H9 (cell line): ENCODE measurements around the gene NAPSA. TPM values are rescaled to one million over a fixed set of nuclear protein-coding genes. Genes with fewer than 3 reads are reported as not detected.

Source experiments
- DNase-seq: peaks from one replicate; pipeline ENCODE4 v3.0.0-alpha.2; 2017
- H2AFZ ChIP-seq: one replicate; pipeline ENCODE4 v1.6.1; 2013; ENCODE audit warnings: mild to moderate bottlenecking, low read length, control low read depth, moderate library complexity
- H2AK5ac ChIP-seq: 2 replicates; pipeline ENCODE4 v1.6.1; 2013; ENCODE audit warnings: low read length, control low read depth, mixed read lengths; ENCODE audit not compliant: insufficient read length
- H2BK120ac ChIP-seq: one replicate; pipeline ENCODE4 v1.6.1; 2013; ENCODE audit warnings: low read depth, mild to moderate bottlenecking, low read length, control low read depth, inconsistent platforms; ENCODE audit not compliant: poor library complexity, severe bottlenecking
- H2BK12ac ChIP-seq: 2 replicates; pipeline ENCODE4 v1.6.1; 2013; ENCODE audit warnings: low read length, control low read depth, mixed read lengths, low read depth; ENCODE audit not compliant: insufficient read length
- H2BK15ac ChIP-seq: 2 replicates; pipeline ENCODE4 v1.6.1; 2013; ENCODE audit warnings: low read depth, low read length, control low read depth
- H2BK20ac ChIP-seq: one replicate; pipeline ENCODE4 v1.6.1; 2013; ENCODE audit warnings: low read depth, mild to moderate bottlenecking, low read length, control low read depth, inconsistent platforms; ENCODE audit not compliant: poor library complexity, severe bottlenecking
- H2BK5ac ChIP-seq: 2 replicates; pipeline ENCODE4 v1.6.1; 2013; ENCODE audit warnings: low read length, control low read depth, mixed read lengths; ENCODE audit not compliant: insufficient read length
- H3K14ac ChIP-seq: 2 replicates; pipeline ENCODE4 v1.6.1; 2013; ENCODE audit warnings: low read length, control low read depth; ENCODE audit not compliant: insufficient read depth
- H3K18ac ChIP-seq: 2 replicates; pipeline ENCODE4 v1.6.1; 2013; ENCODE audit warnings: low read depth, mild to moderate bottlenecking, mixed read lengths, low read length, control low read depth; ENCODE audit not compliant: insufficient read length
- H3K23ac ChIP-seq: 2 replicates; pipeline ENCODE4 v1.6.1; 2013; ENCODE audit warnings: low read length, control low read depth, mixed read lengths, low read depth; ENCODE audit not compliant: insufficient read length
- H3K23me2 ChIP-seq: 2 replicates; pipeline ENCODE4 v1.6.1; 2013; ENCODE audit warnings: low read depth, mild to moderate bottlenecking, mixed read lengths, low read length, control low read depth; ENCODE audit not compliant: insufficient read length, poor library complexity, severe bottlenecking
- H3K27ac ChIP-seq: 2 replicates; pipeline ENCODE4 v1.5.1; 2013; ENCODE audit warnings: low read length, control low read depth, mixed read lengths, low read depth; ENCODE audit not compliant: insufficient read length
- H3K27me3 ChIP-seq: 2 replicates; pipeline ENCODE4 v1.6.1; 2013; ENCODE audit warnings: low read length, control low read depth, inconsistent platforms; ENCODE audit not compliant: insufficient read depth
- H3K4ac ChIP-seq: 2 replicates; pipeline ENCODE4 v1.6.1; 2013; ENCODE audit warnings: low read depth, mild to moderate bottlenecking, control low read depth, inconsistent platforms, low read length, moderate library complexity
- H3K4me1 ChIP-seq: 2 replicates; pipeline ENCODE4 v1.6.1; 2013; ENCODE audit warnings: low read length, control low read depth, inconsistent platforms; ENCODE audit not compliant: insufficient read depth
- H3K4me2 ChIP-seq: 2 replicates; pipeline ENCODE4 v1.6.1; 2013; ENCODE audit warnings: low read length, control low read depth, mixed read lengths; ENCODE audit not compliant: insufficient read length, insufficient read depth
- H3K56ac ChIP-seq: 2 replicates; pipeline ENCODE4 v1.6.1; 2013; ENCODE audit warnings: low read depth, mild to moderate bottlenecking, mixed read lengths, low read length, control low read depth; ENCODE audit not compliant: insufficient read length
- H3K79me1 ChIP-seq: 2 replicates; pipeline ENCODE4 v1.6.1; 2013; ENCODE audit warnings: low read depth, mild to moderate bottlenecking, moderate library complexity, low read length, control low read depth, inconsistent platforms; ENCODE audit not compliant: insufficient read depth, poor library complexity, severe bottlenecking
- H3K79me2 ChIP-seq: 2 replicates; pipeline ENCODE4 v1.6.1; 2013; ENCODE audit warnings: low read length, control low read depth, inconsistent platforms; ENCODE audit not compliant: insufficient read depth
- H3K9ac ChIP-seq: 2 replicates; pipeline ENCODE4 v1.6.1; 2013; ENCODE audit warnings: low read length, control low read depth, mixed read lengths; ENCODE audit not compliant: insufficient read length; ENCODE audit errors: extremely low read depth
- H3K9me3 ChIP-seq: one replicate; pipeline ENCODE4 v1.6.1; 2013; ENCODE audit warnings: low read depth, low read length, inconsistent platforms; ENCODE audit not compliant: control insufficient read depth
- H3T11ph ChIP-seq: one replicate; pipeline ENCODE4 v1.6.1; 2013; ENCODE audit warnings: mild to moderate bottlenecking, low read length, control low read depth, inconsistent platforms
- H4K20me1 ChIP-seq: one replicate; pipeline ENCODE4 v1.6.1; 2013; ENCODE audit not compliant: control insufficient read depth, insufficient read length, insufficient read depth
- H4K5ac ChIP-seq: 2 replicates; pipeline ENCODE4 v1.6.1; 2013; ENCODE audit warnings: low read depth, mild to moderate bottlenecking, mixed read lengths, low read length, control low read depth; ENCODE audit not compliant: insufficient read length
- H4K8ac ChIP-seq: replicated peaks from 2 replicates; pipeline ENCODE4 v1.6.1; 2013; ENCODE audit warnings: low read length, control low read depth, mixed read lengths, low read depth; ENCODE audit not compliant: insufficient read length
- H4K91ac ChIP-seq: 2 replicates; pipeline ENCODE4 v1.6.1; 2013; ENCODE audit warnings: low read depth, mild to moderate bottlenecking, moderate library complexity, mixed read lengths, low read length, control low read depth; ENCODE audit not compliant: insufficient read length
- H3K27ac Mint-ChIP-seq, 3 experiments: 2 replicates in 2 of 3; 3 replicates in 1 of 3; pipeline ENCODE4 v1.8.0; 2020 to 2021; ENCODE audit warnings: mixed read lengths in 3 of 3, mild to moderate bottlenecking in 1 of 3, moderate library complexity in 1 of 3
- H3K27me3 Mint-ChIP-seq: 2 replicates; pipeline ENCODE4 v1.8.0; 2021; ENCODE audit warnings: low read depth, mild to moderate bottlenecking, moderate library complexity, mixed read lengths
- H3K36me3 Mint-ChIP-seq, 3 experiments: 2 replicates in 2 of 3; 3 replicates in 1 of 3; pipeline ENCODE4 v1.8.0; 2020 to 2021; ENCODE audit warnings: low read depth in 3 of 3, mixed read lengths in 3 of 3; ENCODE audit not compliant: insufficient read depth in 1 of 3
- H3K4me1 Mint-ChIP-seq, 2 experiments: 2 replicates each; pipeline ENCODE4 v1.8.0; 2020; ENCODE audit warnings: mixed read lengths in 2 of 2
- H3K4me3 Mint-ChIP-seq, 2 experiments: 2 replicates in 1 of 2; 3 replicates in 1 of 2; pipeline ENCODE4 v1.8.0; 2020 to 2021; ENCODE audit warnings: mild to moderate bottlenecking in 2 of 2, mixed read lengths in 2 of 2, moderate library complexity in 1 of 2
- H3K9me3 Mint-ChIP-seq, 2 experiments: 2 replicates in 1 of 2; 3 replicates in 1 of 2; pipeline ENCODE4 v1.8.0; 2020; ENCODE audit warnings: mild to moderate bottlenecking in 2 of 2, mixed read lengths in 2 of 2, moderate library complexity in 1 of 2
- CTCF ChIP-seq: fragments of 200-600 bp; sonication (generic); conservative IDR thresholded peaks from 3 replicates; pipeline ENCODE4 v1.8.0; 2021; ENCODE audit warnings: antibody characterized with exemption, mild to moderate bottlenecking
- WGBS: extraction: QIAGEN DNeasy Blood & Tissue Kit; methylation state at CpG from one replicate; pipeline ENCODE4 v1.1.7; 2013; ENCODE audit warnings: missing lambda C conversion rate, low lambda C conversion rate, mixed read lengths; ENCODE audit not compliant: insufficient read length; ENCODE audit errors: extremely low coverage; 5-methylcytosine and 5-hydroxymethylcytosine counted together
- total RNA-seq: library from RNA; stranded (reverse); gene quantifications from 2 replicates; pipeline ENCODE4 v1.2.1, GENCODE V29; 2021

The NAPSA gene
- total RNA-seq, 1 experiment from 2014 or later, result 0.44 TPM

GRCh38 chr19:50409347-50409746, 43.9 kb upstream of the NAPSA start:
- Mint-ChIP-seq H3K27me3 (no peaks in the 10 kb centered on the region; the same call in 1 of the 2 replicates), H3K27ac (no peak overlapping the region), H3K9me3 (peaks cover 0 to 2% of the 10 kb centered on the region in 2 experiments; a peak in 1 of 5 replicates), H3K4me1 (peaks cover under 1% of the 10 kb centered on the region in 2 experiments; a peak in 1 of 4 replicates), H3K36me3 (peaks cover 44 to 80% (median 69%) of the 10 kb centered on the region in 3 experiments), H3K4me3 (no peak overlapping the region)
- H2BK20ac ChIP-seq, result no peak overlapping the region
- no peak overlapping the region for H3K4ac ChIP-seq
- no CpG with 5 or more reads among the region's 17 CpGs for WGBS
- H3K9me3 ChIP-seq, result no peaks in the 10 kb centered on the region
- H3K18ac ChIP-seq, result no peak overlapping the region
- no peak overlapping the region for H3K56ac ChIP-seq
- H3K79me2 ChIP-seq, result no peaks in the 10 kb centered on the region
- H2BK5ac ChIP-seq, result no peak overlapping the region
- no peak overlapping the region for H2BK120ac ChIP-seq
- H3K14ac ChIP-seq, result no peak overlapping the region
- H3K9ac ChIP-seq, result no peak overlapping the region
- H3K4me2 ChIP-seq, result no peak overlapping the region
- no peak overlapping the region for H4K91ac ChIP-seq
- no peak overlapping the region for H2AFZ ChIP-seq
- no peak overlapping the region for H3K23ac ChIP-seq
- no peaks in the 10 kb centered on the region for H3K79me1 ChIP-seq
- H3K27me3 ChIP-seq, result no peaks in the 10 kb centered on the region
- H4K8ac ChIP-seq, result no peak overlapping the region
- no peak overlapping the region for H3K27ac ChIP-seq
- no peak overlapping the region for H2BK15ac ChIP-seq
- no peaks in the 10 kb centered on the region for H3K23me2 ChIP-seq
- H4K20me1 ChIP-seq, result no peaks in the 10 kb centered on the region
- H4K5ac ChIP-seq, result no peak overlapping the region
- DNase-seq, result no peak
- no peak overlapping the region for H2AK5ac ChIP-seq
- no peak for TF ChIP-seq CTCF
- no peaks in the 10 kb centered on the region for H3K4me1 ChIP-seq
- no peak overlapping the region for H2BK12ac ChIP-seq
- H3T11ph ChIP-seq, result no peak overlapping the region
